CD8-positive, alpha-beta memory T cell (primary cell): ENCODE data around the gene CRISPLD2. TPM values are rescaled to one million over a fixed set of nuclear protein-coding genes. Genes with fewer than 3 reads are reported as not detected.

ENCODE experiments used
- CTCF ChIA-PET: fragments of 350-600 bp; sonication (Branson Sonifier 250); formaldehyde crosslinking; loops from one replicate; lab custom pipeline; 2021; ENCODE audit warnings: antibody characterized with exemption; lab: Charles Lee
- POLR2A ChIA-PET: fragments of 350-600 bp; sonication (Branson Sonifier 250); formaldehyde crosslinking; loops from one replicate; lab custom pipeline; 2021; ENCODE audit warnings: antibody characterized with exemption; lab: Charles Lee
- DNase-seq, 5 donors: peaks; one replicate each; pipeline versions ENCODE4 v3.0.0 to v3.0.0-alpha.2; 2020 to 2022; ENCODE audit warnings: mixed read lengths in 1 of 5
- H3K27ac ChIP-seq: one replicate; pipeline ENCODE4 v1.7.0; 2013; ENCODE audit warnings: low read depth, mild to moderate bottlenecking, low read length, moderate library complexity
- H3K27me3 ChIP-seq: 2 replicates; pipeline ENCODE4 v1.7.0; 2013; ENCODE audit warnings: low read length, mild to moderate bottlenecking; ENCODE audit not compliant: insufficient read depth, poor library complexity, severe bottlenecking
- H3K36me3 ChIP-seq: 2 replicates; pipeline ENCODE4 v1.7.0; 2013; ENCODE audit warnings: mild to moderate bottlenecking, low read length, moderate library complexity; ENCODE audit not compliant: insufficient read depth
- H3K4me1 ChIP-seq: 2 replicates; pipeline ENCODE4 v1.7.0; 2013; ENCODE audit warnings: mild to moderate bottlenecking, low read length, moderate library complexity; ENCODE audit not compliant: insufficient read depth
- H3K4me3 ChIP-seq: 2 replicates; pipeline ENCODE4 v1.7.0; 2013; ENCODE audit warnings: mild to moderate bottlenecking, low read length
- H3K9me3 ChIP-seq: 2 replicates; pipeline ENCODE4 v1.7.0; 2013; ENCODE audit warnings: mild to moderate bottlenecking, low read length
- H3K27ac Mint-ChIP-seq, 8 donors: one replicate each; pipeline ENCODE4 v1.8.0; 2020 to 2021; ENCODE audit warnings: mixed read lengths in 8 of 8, mild to moderate bottlenecking in 6 of 8, inconsistent platforms in 3 of 8, moderate library complexity in 3 of 8
- H3K27me3 Mint-ChIP-seq, 2 donors: one replicate each; pipeline ENCODE4 v1.8.0; 2020 to 2021; ENCODE audit warnings: mixed read lengths in 2 of 2, mild to moderate bottlenecking in 1 of 2, moderate library complexity in 1 of 2
- H3K36me3 Mint-ChIP-seq, 3 donors: one replicate each; pipeline ENCODE4 v1.8.0; 2020 to 2021; ENCODE audit warnings: mixed read lengths in 3 of 3, inconsistent platforms in 1 of 3, mild to moderate bottlenecking in 1 of 3
- H3K4me1 Mint-ChIP-seq, 3 donors: one replicate each; pipeline ENCODE4 v1.8.0; 2020 to 2021; ENCODE audit warnings: mixed read lengths in 3 of 3, inconsistent platforms in 1 of 3, mild to moderate bottlenecking in 1 of 3
- H3K4me3 Mint-ChIP-seq, 7 donors: one replicate each; pipeline ENCODE4 v1.8.0; 2020 to 2021; ENCODE audit warnings: mixed read lengths in 7 of 7, mild to moderate bottlenecking in 6 of 7, moderate library complexity in 4 of 7, inconsistent platforms in 2 of 7
- H3K9me3 Mint-ChIP-seq, 5 donors: one replicate each; pipeline ENCODE4 v1.8.0; 2020 to 2022; ENCODE audit warnings: mixed read lengths in 5 of 5, mild to moderate bottlenecking in 3 of 5, moderate library complexity in 2 of 5, inconsistent platforms in 1 of 5
- polyA plus RNA-seq: library from polyadenylated mRNA; unstranded; fragments of 300-500 nt; fragmentation: Illumina TruSeq; gene quantifications from one replicate; pipeline ENCODE4 v1.2.3, GENCODE V29; 2021
- total RNA-seq, 2 experiments: library from RNA; stranded (reverse); gene quantifications; one replicate each; pipeline ENCODE4 v1.2.3, GENCODE V29; 2021

The CRISPLD2 gene
- total and polyA plus RNA-seq, 3 experiments from 2014 or later, result 0.04 to 0.05 TPM; not detected in 1

- ChIA-PET POLR2A (no interaction called here), CTCF (no interaction called here)
- Histone ChIP-seq H3K4me1 (peaks cover 3% of the 10 kb centered on the region), H3K36me3 (no peaks in the 10 kb centered on the region), H3K27me3 (no peaks in the 10 kb centered on the region), H3K27ac (no peak overlapping the region), H3K4me3 (no peak overlapping the region), H3K9me3 (no peaks in the 10 kb centered on the region)
- H3K4me1 Mint-ChIP-seq, result peaks cover 4 to 6% (median 5%) of the 10 kb centered on the region in 3 donors
- peak overlapping the region in 1 of 8 donors; percentile 37 for H3K27ac Mint-ChIP-seq
- H3K9me3 Mint-ChIP-seq, result peaks cover 0 to 5% (median 0%) of the 10 kb centered on the region in 5 donors
- H3K27me3 Mint-ChIP-seq, result peaks cover 1 to 31% of the 10 kb centered on the region in 2 donors
- H3K4me3 Mint-ChIP-seq, result no peak overlapping the region
- H3K36me3 Mint-ChIP-seq, result no peaks in the 10 kb centered on the region
- no peak for DNase-seq
Measured at GRCh38 chr16:84813141-84813934, 6.4 kb upstream of the CRISPLD2 start.

GRCh38 chr16:84815462-84815861, 4.3 kb upstream of the CRISPLD2 start:
- Mint-ChIP-seq H3K27me3 (peaks cover 6 to 43% of the 10 kb centered on the region in 2 donors), H3K27ac (no peak overlapping the region), H3K9me3 (peaks cover 0 to 5% (median 0%) of the 10 kb centered on the region in 5 donors), H3K4me1 (peaks cover 11 to 13% (median 12%) of the 10 kb centered on the region in 3 donors), H3K36me3 (no peaks in the 10 kb centered on the region), H3K4me3 (no peak overlapping the region)
- peaks cover 9% of the 10 kb centered on the region for H3K4me1 ChIP-seq
- H3K27ac ChIP-seq, result no peak overlapping the region
- no peak overlapping the region for H3K4me3 ChIP-seq
- peaks cover 2% of the 10 kb centered on the region for H3K27me3 ChIP-seq
- ChIA-PET CTCF (no interaction called here), POLR2A (no interaction called here)
- H3K36me3 ChIP-seq, result no peaks in the 10 kb centered on the region
- no peak for DNase-seq
- H3K9me3 ChIP-seq, result no peaks in the 10 kb centered on the region

GRCh38 chr16:84816023-84816422, 3.8 kb upstream of the CRISPLD2 start:
- Histone ChIP-seq H3K4me1 (peaks cover 12% of the 10 kb centered on the region), H3K27me3 (peaks cover 4% of the 10 kb centered on the region), H3K36me3 (no peaks in the 10 kb centered on the region), H3K4me3 (no peak overlapping the region), H3K9me3 (no peaks in the 10 kb centered on the region), H3K27ac (no peak overlapping the region)
- Mint-ChIP-seq H3K4me3 (no peak overlapping the region), H3K27me3 (peaks cover 6 to 43% of the 10 kb centered on the region in 2 donors), H3K4me1 (peaks cover 11 to 12% (median 12%) of the 10 kb centered on the region in 3 donors), H3K36me3 (no peaks in the 10 kb centered on the region), H3K27ac (no peak overlapping the region), H3K9me3 (peaks cover 0 to 5% (median 0%) of the 10 kb centered on the region in 5 donors)
- ChIA-PET CTCF (no interaction called here), POLR2A (no interaction called here)
- DNase-seq, result no peak

GRCh38 chr16:84816485-84816884, 3.3 kb upstream of the CRISPLD2 start:
- POLR2A ChIA-PET, result no interaction called here

GRCh38 chr16:84817206-84817605, 2.6 kb upstream of the CRISPLD2 start:
- no peaks in the 10 kb centered on the region for H3K36me3 ChIP-seq
- H3K4me1 Mint-ChIP-seq, result peaks cover 9 to 11% (median 10%) of the 10 kb centered on the region in 3 donors
- no peaks in the 10 kb centered on the region for H3K36me3 Mint-ChIP-seq
- no peak for DNase-seq
- H3K9me3 ChIP-seq, result no peaks in the 10 kb centered on the region
- H3K4me3 Mint-ChIP-seq, result no peak overlapping the region
- H3K4me1 ChIP-seq, result peaks cover 16% of the 10 kb centered on the region
- H3K4me3 ChIP-seq, result no peak overlapping the region
- POLR2A ChIA-PET, result no interaction called here
- no peak overlapping the region for H3K27ac Mint-ChIP-seq
- no peaks in the 10 kb centered on the region for H3K9me3 Mint-ChIP-seq
- peaks cover 7 to 48% of the 10 kb centered on the region in 2 donors for H3K27me3 Mint-ChIP-seq
- H3K27me3 ChIP-seq, result peaks cover 4% of the 10 kb centered on the region
- CTCF ChIA-PET, result no interaction called here
- no peak overlapping the region for H3K27ac ChIP-seq

More at GRCh38 chr16:84816485-84816884, 3.3 kb upstream of the CRISPLD2 start:
- Histone ChIP-seq H3K9me3 (no peaks in the 10 kb centered on the region), H3K36me3 (no peaks in the 10 kb centered on the region), H3K27ac (no peak overlapping the region), H3K27me3 (peaks cover 4% of the 10 kb centered on the region), H3K4me3 (no peak overlapping the region), H3K4me1 (peaks cover 16% of the 10 kb centered on the region)
- Mint-ChIP-seq H3K4me3 (no peak overlapping the region), H3K36me3 (no peaks in the 10 kb centered on the region), H3K9me3 (peaks cover 0 to 3% (median 0%) of the 10 kb centered on the region in 5 donors), H3K27me3 (peaks cover 7 to 46% of the 10 kb centered on the region in 2 donors), H3K4me1 (peaks cover 9 to 11% (median 10%) of the 10 kb centered on the region in 3 donors), H3K27ac (no peak overlapping the region)
- CTCF ChIA-PET, result no interaction called here
- DNase-seq, result no peak

- H3K36me3 Mint-ChIP-seq, result no peaks in the 10 kb centered on the region
- Histone ChIP-seq H3K36me3 (no peaks in the 10 kb centered on the region), H3K4me1 (peaks cover 16% of the 10 kb centered on the region), H3K27ac (no peak overlapping the region), H3K4me3 (no peak overlapping the region), H3K9me3 (no peaks in the 10 kb centered on the region), H3K27me3 (peaks cover 4% of the 10 kb centered on the region)
- no peak for DNase-seq
- POLR2A ChIA-PET, result no interaction called here
- H3K27me3 Mint-ChIP-seq, result peaks cover 11 to 52% of the 10 kb centered on the region in 2 donors
- peaks cover 9 to 11% (median 10%) of the 10 kb centered on the region in 3 donors for H3K4me1 Mint-ChIP-seq
- H3K4me3 Mint-ChIP-seq, result no peak overlapping the region
- H3K27ac Mint-ChIP-seq, result no peak overlapping the region
- CTCF ChIA-PET, result no interaction called here
- peaks cover 0 to 2% (median 0%) of the 10 kb centered on the region in 5 donors for H3K9me3 Mint-ChIP-seq
Measured at GRCh38 chr16:84817613-84818012, 2.2 kb upstream of the CRISPLD2 start.

- Mint-ChIP-seq H3K4me1 (peaks cover 9 to 10% (median 9%) of the 10 kb centered on the region in 3 donors), H3K27ac (no peak overlapping the region), H3K4me3 (no peak overlapping the region), H3K9me3 (peaks cover 0 to 2% (median 0%) of the 10 kb centered on the region in 5 donors), H3K27me3 (peaks cover 12 to 54% of the 10 kb centered on the region in 2 donors), H3K36me3 (no peaks in the 10 kb centered on the region)
- POLR2A ChIA-PET, result no interaction called here
- H3K36me3 ChIP-seq, result no peaks in the 10 kb centered on the region
- no peaks in the 10 kb centered on the region for H3K9me3 ChIP-seq
- no peak overlapping the region for H3K4me3 ChIP-seq
- DNase-seq, result no peak
- CTCF ChIA-PET, result no interaction called here
- peaks cover 16% of the 10 kb centered on the region for H3K4me1 ChIP-seq
- H3K27ac ChIP-seq, result no peak overlapping the region
- peaks cover 4% of the 10 kb centered on the region for H3K27me3 ChIP-seq
Measured at GRCh38 chr16:84818133-84818532, 1.7 kb upstream of the CRISPLD2 start.

GRCh38 chr16:84818989-84819643, 669 bp upstream of the CRISPLD2 start:
- Histone ChIP-seq H3K36me3 (no peaks in the 10 kb centered on the region), H3K27me3 (peaks cover 4% of the 10 kb centered on the region), H3K9me3 (no peaks in the 10 kb centered on the region), H3K4me1 (peaks cover 16% of the 10 kb centered on the region), H3K4me3 (no peak overlapping the region), H3K27ac (no peak overlapping the region)
- Mint-ChIP-seq H3K9me3 (peaks cover 0 to 2% (median 0%) of the 10 kb centered on the region in 5 donors), H3K4me1 (peaks cover 9 to 10% (median 9%) of the 10 kb centered on the region in 3 donors), H3K27ac (peak overlapping the region in 1 of 8 donors; percentile 68), H3K27me3 (peaks cover 14 to 60% of the 10 kb centered on the region in 2 donors), H3K4me3 (no peak overlapping the region), H3K36me3 (no peaks in the 10 kb centered on the region)
- ChIA-PET POLR2A (no interaction called here), CTCF (no interaction called here)
- no peak for DNase-seq
